H1 (cell line): ENCODE measurements around the gene FGF14. TPM values are rescaled to one million over a fixed set of nuclear protein-coding genes. Genes with fewer than 3 reads are reported as not detected.

Source experiments
- CTCF ChIA-PET: fragments of 300-600 bp; sonication (Branson Sonifier 250); formaldehyde crosslinking; loops from one replicate; lab custom pipeline; 2021; ENCODE audit not compliant: partially characterized antibody; lab: Charles Lee
- POLR2A ChIA-PET: fragments of 300-600 bp; sonication (Branson Sonifier 250); formaldehyde crosslinking; loops from one replicate; lab custom pipeline; 2021; ENCODE audit warnings: inconsistent platforms; ENCODE audit not compliant: partially characterized antibody; lab: Charles Lee
- DNase-seq, 2 experiments: peaks; one replicate each; pipeline versions ENCODE4 v3.0.0 to v3.0.0-alpha.2; 2010 to 2022; ENCODE audit warnings: low spot score in 2 of 2, low read depth in 1 of 2, mixed read lengths in 1 of 2
- FAIRE-seq: peaks from 2 replicates; lab custom pipeline; 2011; peaks lifted over from hg19 to GRCh38; lab: Jason Lieb, UNC
- H2AFZ ChIP-seq: 2 replicates; pipeline ENCODE4 v1.8.1; 2012; ENCODE audit warnings: low read length, inconsistent platforms
- H2AK5ac ChIP-seq: 2 replicates; pipeline ENCODE4 v1.6.1; 2013; ENCODE audit warnings: low read depth, low read length
- H2BK120ac ChIP-seq: replicated peaks from 2 replicates; pipeline ENCODE3; 2013; ENCODE audit warnings: low read depth, low read length, inconsistent platforms
- H2BK12ac ChIP-seq: 2 replicates; pipeline ENCODE4 v1.6.1; 2013; ENCODE audit warnings: low read depth, low read length
- H2BK15ac ChIP-seq: 2 replicates; pipeline ENCODE4 v1.6.1; 2013; ENCODE audit warnings: low read length
- H2BK20ac ChIP-seq: 2 replicates; pipeline ENCODE4 v1.6.1; 2013; ENCODE audit warnings: low read length
- H2BK5ac ChIP-seq: 2 replicates; pipeline ENCODE4 v1.6.1; 2013; ENCODE audit warnings: low read depth, low read length
- H3K14ac ChIP-seq: 2 replicates; pipeline ENCODE4 v1.6.1; 2013; ENCODE audit warnings: inconsistent platforms; ENCODE audit not compliant: insufficient read length
- H3K18ac ChIP-seq: 2 replicates; pipeline ENCODE4 v1.6.1; 2013; ENCODE audit warnings: low read length; ENCODE audit errors: extremely low read depth
- H3K23ac ChIP-seq: 2 replicates; pipeline ENCODE4 v1.6.1; 2013; ENCODE audit warnings: inconsistent platforms; ENCODE audit not compliant: insufficient read length
- H3K23me2 ChIP-seq: 2 replicates; pipeline ENCODE4 v1.6.1; 2013; ENCODE audit warnings: low read depth, low read length
- H3K27ac ChIP-seq: 2 replicates; pipeline ENCODE4 v1.6.1; 2011; ENCODE audit warnings: low read depth, low read length, inconsistent platforms
- H3K27me3 ChIP-seq, 4 experiments: replicated peaks in 1 of 4; 1 replicate in 1 of 4; 2 replicates in 3 of 4; pipeline versions ENCODE4 v1.6.1 to v1.8.1; 2011 to 2013; ENCODE audit warnings: low read length in 3 of 4, mild to moderate bottlenecking in 3 of 4, inconsistent platforms in 2 of 4, mixed read lengths in 2 of 4, moderate library complexity in 1 of 4; ENCODE audit not compliant: control insufficient read depth in 3 of 4, insufficient read depth in 3 of 4; ENCODE audit errors: extremely low read depth in 1 of 4
- H3K36me3 ChIP-seq, 4 experiments: 2 replicates each; pipeline versions ENCODE4 v1.6.1 to v1.8.1; 2011 to 2013; ENCODE audit warnings: mild to moderate bottlenecking in 4 of 4, low read length in 3 of 4, moderate library complexity in 2 of 4, control low read depth in 1 of 4, inconsistent platforms in 1 of 4; ENCODE audit not compliant: insufficient read depth in 4 of 4, control insufficient read depth in 2 of 4
- H3K4ac ChIP-seq: replicated peaks from 2 replicates; pipeline ENCODE3; 2013; ENCODE audit warnings: low read length, low read depth, mixed read lengths, inconsistent platforms; ENCODE audit not compliant: insufficient read length
- H3K4me1 ChIP-seq, 4 experiments: replicated peaks in 1 of 4; 1 replicate in 1 of 4; 2 replicates in 3 of 4; pipeline versions ENCODE4 v1.6.1 to v1.8.1; 2011 to 2013; ENCODE audit warnings: low read length in 3 of 4, inconsistent platforms in 2 of 4, mixed read lengths in 1 of 4; ENCODE audit not compliant: insufficient read depth in 4 of 4, control insufficient read depth in 3 of 4
- H3K4me2 ChIP-seq, 2 experiments: 2 replicates each; pipeline versions ENCODE4 v1.6.1 to v1.8.1; 2011 to 2013; ENCODE audit warnings: low read depth in 2 of 2, low read length in 2 of 2, control low read depth in 1 of 2, inconsistent platforms in 1 of 2, mild to moderate bottlenecking in 1 of 2; ENCODE audit not compliant: insufficient read depth in 1 of 2
- H3K4me3 ChIP-seq, 4 experiments: fragments of 200-600, 300-600 bp in 1 of 4; sonication (generic), shearing (Covaris generic), sonication (Bioruptor Twin) in 1 of 4; 2 replicates each; pipeline versions ENCODE4 v1.5.1 to v1.8.1; 2011 to 2016; ENCODE audit warnings: low read length in 4 of 4, low read depth in 3 of 4, control low read depth in 2 of 4, inconsistent platforms in 2 of 4, mild to moderate bottlenecking in 2 of 4, mixed read lengths in 1 of 4, moderate library complexity in 1 of 4; ENCODE audit not compliant: insufficient read depth in 2 of 4; ENCODE audit errors: extremely low read depth in 1 of 4
- H3K56ac ChIP-seq: replicated peaks from 2 replicates; pipeline ENCODE3; 2013; ENCODE audit warnings: low read depth, mild to moderate bottlenecking, mixed read lengths, low read length, inconsistent platforms; ENCODE audit not compliant: insufficient read length
- H3K79me1 ChIP-seq: 2 replicates; pipeline ENCODE4 v1.6.1; 2013; ENCODE audit warnings: low read depth, low read length, control low read depth
- H3K79me2 ChIP-seq, 2 experiments: 2 replicates each; pipeline versions ENCODE4 v1.6.1 to v1.8.1; 2012 to 2013; ENCODE audit warnings: low read length in 2 of 2, mild to moderate bottlenecking in 2 of 2, inconsistent platforms in 1 of 2; ENCODE audit not compliant: insufficient read depth in 2 of 2, control insufficient read depth in 1 of 2
- H3K9ac ChIP-seq, 4 experiments: replicated peaks in 1 of 4; 1 replicate in 1 of 4; 2 replicates in 3 of 4; pipeline versions ENCODE4 v1.6.1 to v1.8.1; 2011 to 2013; ENCODE audit warnings: low read depth in 3 of 4, low read length in 3 of 4, control low read depth in 2 of 4, mild to moderate bottlenecking in 2 of 4, moderate library complexity in 2 of 4, inconsistent platforms in 1 of 4; ENCODE audit errors: extremely low read depth in 1 of 4
- H3K9me3 ChIP-seq, 2 experiments: 2 replicates each; pipeline versions ENCODE4 v1.6.1 to v1.8.1; 2012 to 2013; ENCODE audit warnings: mild to moderate bottlenecking in 2 of 2, moderate library complexity in 2 of 2, control low read depth in 1 of 2, inconsistent platforms in 1 of 2, low read depth in 1 of 2, low read length in 1 of 2, mixed read lengths in 1 of 2; ENCODE audit not compliant: insufficient read depth in 2 of 2
- H4K20me1 ChIP-seq, 2 experiments: replicated peaks in 1 of 2; 2 replicates each; pipeline versions ENCODE3 to v1.8.1; 2011 to 2013; ENCODE audit warnings: inconsistent platforms in 2 of 2, low read length in 2 of 2, mild to moderate bottlenecking in 1 of 2; ENCODE audit not compliant: insufficient read depth in 2 of 2, control insufficient read depth in 1 of 2
- H4K5ac ChIP-seq: 2 replicates; pipeline ENCODE4 v1.6.1; 2013; ENCODE audit warnings: low read length, low read depth, mixed read lengths, inconsistent platforms; ENCODE audit not compliant: insufficient read length
- H4K8ac ChIP-seq: 2 replicates; pipeline ENCODE4 v1.8.0; 2013; ENCODE audit warnings: mild to moderate bottlenecking, moderate library complexity, low read length, inconsistent platforms; ENCODE audit not compliant: insufficient read depth; ENCODE audit errors: extremely low read depth
- H4K91ac ChIP-seq: replicated peaks from 2 replicates; pipeline ENCODE3; 2013; ENCODE audit warnings: low read length, mixed read lengths, inconsistent platforms; ENCODE audit not compliant: insufficient read length
- ATF2 ChIP-seq: IDR thresholded peaks from 2 replicates; pipeline ENCODE4 v1.6.1; 2012; ENCODE audit warnings: low read length, inconsistent platforms
- CHD1 ChIP-seq: IDR thresholded peaks from 2 replicates; pipeline ENCODE4 v1.6.1; 2012; ENCODE audit warnings: low read depth, low read length, improper control_type of control experiment
- GTF2F1 ChIP-seq: IDR thresholded peaks from 2 replicates; pipeline ENCODE4 v1.6.1; 2012; ENCODE audit warnings: low read depth, low read length, improper control_type of control experiment, borderline replicate concordance
- KDM5A ChIP-seq: fragments of 200-600 bp; IDR thresholded peaks from 2 replicates; pipeline ENCODE4 v1.7.1; 2012; ENCODE audit warnings: mild to moderate bottlenecking, low read length, inconsistent platforms, mixed read lengths
- MAFK ChIP-seq: IDR thresholded peaks from 2 replicates; pipeline ENCODE4 v1.6.1; 2012; ENCODE audit warnings: low read depth, mild to moderate bottlenecking, improper control_type of control experiment, low read length
- RFX5 ChIP-seq: IDR thresholded peaks from 2 replicates; pipeline ENCODE4 v1.6.1; 2011; ENCODE audit warnings: low read depth, low read length, improper control_type of control experiment, borderline replicate concordance
- RNF2 ChIP-seq: fragments of 200-900, 300-1000 bp; sonication (generic); IDR thresholded peaks from 2 replicates; pipeline ENCODE4 v1.7.1; 2016; ENCODE audit warnings: borderline replicate concordance, low read depth, mild to moderate bottlenecking, antibody characterized with exemption, low read length; ENCODE audit not compliant: poor library complexity, severe bottlenecking; ENCODE audit errors: missing control alignments
- SIX5 ChIP-seq: IDR thresholded peaks from 2 replicates; pipeline ENCODE4 v1.6.1; 2011; ENCODE audit warnings: mild to moderate bottlenecking, low read depth, low read length
- SP2 ChIP-seq: IDR thresholded peaks from 2 replicates; pipeline ENCODE4 v1.6.1; 2012; ENCODE audit warnings: mild to moderate bottlenecking, low read length, inconsistent platforms
- WGBS, 2 experiments: shearing (Covaris generic) in 1 of 2; methylation state at CpG; one replicate each; pipeline versions ENCODE4 v1.1.6 to v1.1.7; 2013 to 2015; ENCODE audit warnings: low lambda C conversion rate in 2 of 2, mixed read lengths in 2 of 2, inconsistent platforms in 1 of 2, low coverage in 1 of 2, missing lambda C conversion rate in 1 of 2; ENCODE audit not compliant: insufficient replicate concordance in 2 of 2, insufficient coverage in 1 of 2, insufficient read length in 1 of 2; ENCODE audit errors: extremely low coverage in 1 of 2, missing lambda C conversion rate in 1 of 2; 5-methylcytosine and 5-hydroxymethylcytosine counted together
- polyA plus RNA-seq, 7 experiments: library from polyadenylated mRNA; depleted of rRNA in 3 of 7; stranded (reverse) in 5 of 7; unstranded in 2 of 7; fragments of >200 nt in 5 of 7; fragments of 200-250 nt in 2 of 7; gene quantifications; 1 replicate in 5 of 7; 2 replicates in 1 of 7; 4 replicates in 1 of 7; pipeline versions ENCODE4 v1.2.1 to v1.2.3, GENCODE V29; 2011 to 2013; ENCODE audit warnings: missing spikeins in 2 of 7, mixed read lengths in 2 of 7
- total RNA-seq: library from RNA; stranded (reverse); fragmentation: NEBNext Ultra II Directional; extraction: Animal tissue kit (Norgen Biotek cat#: 25700); gene quantifications from 2 replicates; pipeline ENCODE4 v1.2.1, GENCODE V29; 2021
- TF ChIP-seq, protein P1 (sequence below): IDR thresholded peaks from 2 replicates; pipeline ENCODE4 v1.6.1; 2012; ENCODE audit warnings: inconsistent platforms

Gene FGF14
- total and polyA plus RNA-seq, 2 of the 8 experiments (the other 6 are each of a cell fraction or from before 2014, with no cell fraction given) = 0.05 to 0.58 TPM

- no peak overlapping the region for H2BK15ac ChIP-seq
- no peak overlapping the region for H4K5ac ChIP-seq
- H3K27ac ChIP-seq = no peak overlapping the region
- peaks cover 0 to 2% (median 0%) of the 10 kb centered on the region in 4 experiments; a peak in 2 of 7 replicates for H3K4me1 ChIP-seq
- H2BK120ac ChIP-seq = no peak overlapping the region
- no peaks in the 10 kb centered on the region for H3K23me2 ChIP-seq
- H2AFZ ChIP-seq = 0 out of 2 replicates have a peak overlapping the region, but pooled peaks have one; percentile 50
- no peak overlapping the region for H4K91ac ChIP-seq
- no peak overlapping the region for H2AK5ac ChIP-seq
- no peak overlapping the region for H3K4me2 ChIP-seq
- DNase-seq (no peak), FAIRE-seq (no peak)
- H2BK5ac ChIP-seq = no peak overlapping the region
- H3K27me3 ChIP-seq = no peaks in the 10 kb centered on the region
- no peak overlapping the region for H3K18ac ChIP-seq
- ChIA-PET CTCF (no interaction called here), POLR2A (no interaction called here)
- no peak overlapping the region for H3K4ac ChIP-seq
- H3K36me3 ChIP-seq = no peaks in the 10 kb centered on the region
- H3K9me3 ChIP-seq = no peaks in the 10 kb centered on the region
- no peak overlapping the region for H3K56ac ChIP-seq
- no peak overlapping the region for H3K4me3 ChIP-seq
- no peak overlapping the region for H4K8ac ChIP-seq
- no peaks in the 10 kb centered on the region for H3K79me1 ChIP-seq
- H3K79me2 ChIP-seq = no peaks in the 10 kb centered on the region
- H2BK20ac ChIP-seq = no peak overlapping the region
- no peak overlapping the region for H3K9ac ChIP-seq
- H3K23ac ChIP-seq = no peak overlapping the region
- no peaks in the 10 kb centered on the region for H4K20me1 ChIP-seq
- no peak overlapping the region for H3K14ac ChIP-seq
- H2BK12ac ChIP-seq = no peak overlapping the region
- WGBS, 2 experiments = 54% methylated on average over 3 of the region's 3 CpGs; no CpG with 5 or more reads in 1 of the 2 experiments
- TF ChIP-seq, protein P1, sequence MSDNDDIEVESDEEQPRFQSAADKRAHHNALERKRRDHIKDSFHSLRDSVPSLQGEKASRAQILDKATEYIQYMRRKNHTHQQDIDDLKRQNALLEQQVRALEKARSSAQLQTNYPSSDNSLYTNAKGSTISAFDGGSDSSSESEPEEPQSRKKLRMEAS = no peak
- TF ChIP-seq CHD1 (no peak), RFX5 (no peak), GTF2F1 (no peak), SIX5 (no peak), MAFK (no peak), RNF2 (no peak), SP2 (no peak), KDM5A (no peak), ATF2 (no peak)
Observed at GRCh38 chr13:101751488-101751887, 650.4 kb downstream of the FGF14 start.
